ENCODE results near the gene PLXNA1. TPM values are rescaled to one million over a fixed set of nuclear protein-coding genes. Genes with fewer than 3 reads are reported as not detected.

PLXNA1 gene
- 53.8 TPM for total RNA-seq

GRCh38 chr3:126982471-126983175, at the start of gene PLXNA1:
Gene PLXNA1, plus strand, starts transcription at chr3:126983115. Its CDS starts 5,479 bp downstream, at chr3:126988594.

Other genes starting within 250 kb of the PLXNA1 start
- not detected for gene PRR23E, start 210.0 kb downstream of the PLXNA1 start, total RNA-seq

Data from camera-type eye (tissue), 1 donor.